Activated CD8-positive, alpha-beta memory T cell treated with anti-CD3 and anti-CD28 coated beads, Interleukin-2, amount 10 ng/mL, durations not matched to agents 7 days and 5 days (primary cell): ENCODE results near the gene LDLRAD4. TPM values are rescaled to one million over a fixed set of nuclear protein-coding genes. Genes with fewer than 3 reads are reported as not detected.

Experiments used
- ATAC-seq: fragments of 150-1000 bp; cut with Tn5 transposase; one replicate; pipeline ENCODE4 v1.10.0; 2021; ENCODE audit warnings: moderate library complexity
- CTCF ChIA-PET: fragments of 350-600 bp; sonication (Branson Sonifier 250); formaldehyde crosslinking; loops from one replicate; lab custom pipeline; 2021; ENCODE audit warnings: antibody characterized with exemption; lab: Charles Lee
- DNase-seq: peaks from one replicate; pipeline ENCODE4 v3.0.0-alpha.2; 2020
- H3K27ac Mint-ChIP-seq: one replicate; pipeline ENCODE4 v1.8.0; 2021; ENCODE audit warnings: mild to moderate bottlenecking, mixed read lengths
- H3K27me3 Mint-ChIP-seq: one replicate; pipeline ENCODE4 v1.8.0; 2021; ENCODE audit warnings: mixed read lengths
- H3K36me3 Mint-ChIP-seq: one replicate; pipeline ENCODE4 v1.8.0; 2021; ENCODE audit warnings: mild to moderate bottlenecking, mixed read lengths
- H3K4me1 Mint-ChIP-seq: one replicate; pipeline ENCODE4 v1.8.0; 2021; ENCODE audit warnings: mixed read lengths
- H3K4me3 Mint-ChIP-seq: one replicate; pipeline ENCODE4 v1.8.0; 2021; ENCODE audit warnings: mild to moderate bottlenecking, moderate library complexity, mixed read lengths
- H3K9me3 Mint-ChIP-seq: one replicate; pipeline ENCODE4 v1.8.0; 2022; ENCODE audit warnings: low read depth, mixed read lengths
- total RNA-seq, 2 experiments: library from RNA; stranded (reverse); gene quantifications; one replicate each; pipeline ENCODE4 v1.2.3, GENCODE V29; 2021

Gene LDLRAD4
- total RNA-seq, 2 experiments from 2014 or later, result 33.9 to 44.5 TPM

DNA sequence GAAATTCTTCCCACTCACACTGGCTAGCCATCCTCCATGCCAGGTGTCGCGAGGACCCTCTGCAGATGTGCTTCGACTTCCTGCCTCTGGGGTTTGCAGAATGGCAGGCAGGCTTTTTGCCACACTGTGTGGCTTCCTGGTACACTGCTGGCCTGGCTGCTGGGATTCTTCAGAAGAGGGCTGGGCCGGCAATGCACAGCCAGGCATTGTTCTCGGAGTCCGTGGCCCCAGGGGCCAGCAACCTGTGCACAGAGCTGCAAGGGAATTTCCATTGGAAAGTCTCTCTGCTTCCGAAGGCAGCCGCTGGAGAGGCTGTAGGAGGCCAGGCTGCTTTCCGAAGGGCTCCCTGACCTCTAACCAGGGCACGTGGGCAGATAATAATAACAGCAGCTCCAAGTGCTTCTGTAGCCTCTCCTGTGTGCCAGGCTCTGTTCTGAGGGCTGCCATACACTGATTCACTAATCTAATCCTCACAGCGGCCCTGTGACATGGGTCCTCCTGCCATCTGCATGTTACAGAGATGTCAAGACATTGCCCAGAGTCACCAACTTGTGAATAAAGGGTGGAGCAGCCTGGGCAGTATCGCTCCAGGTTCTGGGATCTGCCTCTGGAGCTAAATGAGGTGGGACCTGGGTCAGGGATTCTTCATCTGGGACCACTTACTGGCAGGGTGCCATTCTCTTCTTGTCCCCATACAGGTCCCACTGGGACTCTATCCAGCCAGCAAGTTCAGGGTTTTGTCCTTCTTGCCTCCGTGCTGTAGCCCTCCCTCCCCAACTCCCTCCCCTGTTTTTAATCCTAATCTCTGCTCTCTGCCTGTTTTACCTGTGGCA, 5.0 kb downstream of the LDLRAD4 start:
- CTCF ChIA-PET, result no interaction called here
- no peaks in the 10 kb centered on the region for H3K36me3 Mint-ChIP-seq
- ATAC-seq (no peak), DNase-seq (no peak)
- H3K27ac Mint-ChIP-seq, result no peak overlapping the region
- peaks cover 42% of the 10 kb centered on the region for H3K27me3 Mint-ChIP-seq
- peaks cover 9% of the 10 kb centered on the region for H3K4me1 Mint-ChIP-seq
- no peak overlapping the region for H3K4me3 Mint-ChIP-seq
- H3K9me3 Mint-ChIP-seq, result no peaks in the 10 kb centered on the region

DNA sequence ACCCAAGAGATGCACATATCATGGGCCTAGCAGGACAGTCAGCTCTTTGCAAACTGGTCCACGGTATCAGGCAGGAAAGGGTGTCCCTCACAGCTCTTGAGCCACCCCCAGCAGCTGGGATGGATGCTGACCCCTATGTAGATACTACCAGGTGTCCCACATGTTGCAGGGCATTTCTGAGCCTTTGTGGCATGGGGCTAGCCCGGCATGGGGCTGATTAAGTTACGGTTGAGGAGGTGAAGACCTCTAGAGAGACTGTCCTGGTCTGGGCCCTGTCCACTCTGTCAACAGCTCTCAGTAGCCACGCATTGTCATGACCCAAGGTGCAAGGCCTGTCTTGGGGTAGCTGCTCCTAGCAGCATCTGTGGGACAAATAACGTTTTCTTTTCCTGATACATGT, 6.7 kb downstream of the LDLRAD4 start:
- DNase-seq (no peak), ATAC-seq (no peak)
- CTCF ChIA-PET, result no interaction called here
- Mint-ChIP-seq H3K4me1 (no peaks in the 10 kb centered on the region), H3K27ac (no peak overlapping the region), H3K27me3 (peaks cover 25% of the 10 kb centered on the region), H3K9me3 (no peaks in the 10 kb centered on the region), H3K4me3 (no peak overlapping the region), H3K36me3 (no peaks in the 10 kb centered on the region)

DNA sequence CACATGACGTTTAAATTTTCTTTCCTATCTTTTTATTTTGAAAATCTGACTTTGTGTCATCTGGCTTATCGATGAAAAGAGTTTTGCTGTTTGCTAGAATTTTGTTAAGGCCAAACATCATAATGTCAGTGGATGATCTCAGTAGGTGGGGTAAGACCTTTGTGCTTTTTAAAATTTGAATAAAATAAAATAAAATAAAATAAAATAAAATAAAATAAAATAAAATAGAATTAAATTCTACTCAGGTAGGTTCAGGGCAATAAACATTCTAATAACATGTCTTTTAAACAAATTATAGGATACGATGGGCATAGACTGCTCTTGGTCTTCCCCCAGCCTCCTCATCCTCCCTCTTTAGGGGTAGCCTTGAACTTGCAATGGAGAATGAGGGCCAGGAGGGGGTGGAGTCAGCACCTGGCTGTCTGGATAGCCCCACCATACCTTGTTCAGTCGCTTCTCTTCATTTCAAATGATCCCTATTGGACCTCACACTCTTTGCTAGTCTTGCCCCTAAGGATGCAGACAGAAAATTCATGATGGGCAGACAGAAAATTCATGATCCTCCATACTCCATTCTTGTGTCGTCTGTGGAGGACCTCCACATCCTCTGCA, 8.1 kb downstream of the LDLRAD4 start:
- H3K9me3 Mint-ChIP-seq, result no peaks in the 10 kb centered on the region
- ATAC-seq, result no peak
- no peaks in the 10 kb centered on the region for H3K36me3 Mint-ChIP-seq
- CTCF ChIA-PET, result no interaction called here
- H3K4me1 Mint-ChIP-seq, result no peaks in the 10 kb centered on the region
- no peak for DNase-seq
- no peak overlapping the region for H3K4me3 Mint-ChIP-seq
- peaks cover 11% of the 10 kb centered on the region for H3K27me3 Mint-ChIP-seq
- H3K27ac Mint-ChIP-seq, result no peak overlapping the region

DNA sequence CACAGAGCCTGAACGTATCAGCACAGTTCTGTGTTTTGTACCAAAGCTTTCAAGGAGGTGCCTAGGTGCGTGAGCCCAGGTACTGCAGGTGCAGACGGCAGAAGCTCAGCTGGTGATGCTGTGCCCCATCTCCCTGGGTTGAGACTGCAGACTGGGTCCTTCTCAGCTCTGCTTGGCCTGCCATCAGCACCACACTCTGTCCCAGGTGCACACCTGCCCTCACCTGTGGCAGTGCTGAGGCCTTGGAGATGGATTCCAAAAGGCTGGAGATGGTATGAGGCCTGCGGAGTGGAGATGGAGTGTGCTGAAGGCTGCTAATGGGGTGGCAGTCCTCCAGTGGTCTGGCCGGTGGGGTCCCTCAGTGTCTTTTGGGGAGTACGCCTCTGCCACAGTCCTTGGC, 9.3 kb downstream of the LDLRAD4 start:
- CTCF ChIA-PET, result no interaction called here
- Mint-ChIP-seq H3K27me3 (no peaks in the 10 kb centered on the region), H3K4me1 (no peaks in the 10 kb centered on the region), H3K4me3 (no peak overlapping the region), H3K36me3 (no peaks in the 10 kb centered on the region), H3K27ac (no peak overlapping the region), H3K9me3 (no peaks in the 10 kb centered on the region)
- no peak for DNase-seq
- ATAC-seq, result no peak

DNA sequence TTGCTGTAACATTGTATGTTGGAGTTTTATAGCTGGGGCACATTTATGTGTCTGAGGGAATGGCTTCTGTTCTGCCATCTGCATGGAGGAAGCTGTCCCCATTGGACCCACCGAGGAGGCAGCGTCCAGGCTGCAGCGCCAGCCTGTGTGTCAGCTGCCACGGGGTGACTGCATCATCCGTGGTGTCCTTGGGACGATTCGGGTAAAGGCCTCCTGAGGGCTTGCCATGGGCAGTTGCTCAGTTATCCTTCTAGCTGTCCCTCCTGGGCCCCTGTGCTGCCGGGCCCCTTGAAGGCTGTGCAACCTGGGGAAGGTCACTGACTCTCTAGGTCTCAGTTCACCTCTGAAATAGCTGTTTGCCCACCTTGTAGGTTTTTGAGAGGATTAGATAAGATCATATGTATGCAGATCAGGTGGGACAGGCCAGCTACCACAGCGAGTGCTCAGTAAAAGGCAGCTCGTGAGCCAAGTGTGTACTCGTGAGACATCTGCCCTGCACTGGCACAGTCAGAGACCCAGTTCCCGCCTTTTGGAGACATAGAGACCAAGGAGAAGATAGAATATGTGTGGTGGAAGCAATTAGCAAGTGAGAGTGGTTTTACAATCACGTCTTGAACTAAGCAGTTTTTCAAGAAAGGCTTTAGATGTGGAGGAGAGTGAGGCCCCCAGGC, 10.6 kb downstream of the LDLRAD4 start:
- no peaks in the 10 kb centered on the region for H3K4me1 Mint-ChIP-seq
- ATAC-seq (no peak), DNase-seq (peak; percentile 29)
- CTCF ChIA-PET, result interaction anchor here (1.2 kb wide), 1 partner anchor 13 kb away, joined by 5 read pairs; no protein-coding TSS in a partner anchor
- H3K9me3 Mint-ChIP-seq, result no peaks in the 10 kb centered on the region
- no peaks in the 10 kb centered on the region for H3K27me3 Mint-ChIP-seq
- no peak overlapping the region for H3K4me3 Mint-ChIP-seq
- H3K36me3 Mint-ChIP-seq, result no peaks in the 10 kb centered on the region
- no peak overlapping the region for H3K27ac Mint-ChIP-seq

DNA sequence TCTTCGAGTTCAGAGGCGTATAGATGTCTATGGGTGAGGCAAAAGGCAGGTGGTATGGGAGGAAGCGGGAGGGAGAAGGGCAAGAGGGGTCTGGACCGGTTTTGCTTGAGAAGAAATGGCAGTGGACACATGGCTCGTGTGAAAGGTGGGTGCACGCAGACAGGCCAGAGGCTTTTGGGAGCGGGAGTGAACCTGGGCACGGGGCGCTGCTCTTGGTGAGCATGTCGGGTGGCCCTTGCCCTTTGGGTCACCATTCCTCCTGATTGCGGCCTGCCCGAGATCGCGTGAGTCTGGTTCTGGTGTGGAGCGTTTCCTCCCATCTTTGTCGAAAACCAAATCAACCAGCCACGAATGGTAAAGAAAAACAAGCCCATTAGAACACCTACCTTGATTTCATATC, 12.6 kb downstream of the LDLRAD4 start:
- no peaks in the 10 kb centered on the region for H3K27me3 Mint-ChIP-seq
- DNase-seq, result no peak
- no peaks in the 10 kb centered on the region for H3K4me1 Mint-ChIP-seq
- CTCF ChIA-PET, result no interaction called here
- no peak overlapping the region for H3K4me3 Mint-ChIP-seq
- ATAC-seq, result no peak
- H3K27ac Mint-ChIP-seq, result no peak overlapping the region
- H3K36me3 Mint-ChIP-seq, result no peaks in the 10 kb centered on the region
- no peaks in the 10 kb centered on the region for H3K9me3 Mint-ChIP-seq

DNA sequence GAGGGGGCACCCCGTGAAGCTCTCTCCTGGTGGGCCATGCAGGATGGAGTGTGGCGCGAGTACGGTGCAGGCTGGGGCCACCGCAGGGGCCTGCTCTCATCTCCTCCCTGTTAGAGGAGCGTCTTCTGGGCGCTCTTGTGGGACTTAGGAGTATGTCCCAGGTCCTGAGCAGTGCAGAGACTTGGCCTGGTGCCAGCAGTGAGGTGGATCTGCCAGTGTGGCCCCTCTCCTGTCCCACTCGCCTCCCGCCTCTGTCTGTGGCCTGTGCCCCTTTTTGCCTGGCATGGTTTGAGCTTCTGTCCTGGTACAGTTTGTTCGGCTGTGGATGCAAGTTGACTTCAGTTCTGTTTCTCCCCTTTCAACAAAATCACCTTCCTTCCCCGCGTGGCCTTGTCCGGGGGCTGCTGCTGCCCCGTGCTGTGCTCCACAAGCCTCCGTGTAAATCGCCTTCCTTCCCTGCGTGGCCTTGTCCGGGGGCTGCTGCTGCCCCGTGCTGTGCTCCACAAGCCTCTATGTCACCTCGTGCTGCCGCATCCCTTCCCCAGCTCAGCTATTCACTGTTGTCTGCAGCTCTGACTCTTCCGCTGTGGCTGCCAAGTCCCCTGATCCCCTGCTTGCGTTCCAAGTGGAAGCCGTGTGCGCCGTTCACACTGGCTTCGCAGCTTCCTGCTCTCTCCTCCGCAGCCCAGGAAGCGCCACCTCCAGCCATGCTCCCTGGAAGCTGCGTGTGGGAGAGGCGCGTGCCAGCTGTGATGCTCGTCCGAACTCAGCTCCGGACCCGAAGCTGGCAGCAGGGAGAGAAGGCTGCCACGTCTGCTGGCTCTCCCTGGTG, 13.7 kb downstream of the LDLRAD4 start:
- DNase-seq (no peak), ATAC-seq (no peak)
- CTCF ChIA-PET, result no interaction called here
- H3K4me1 Mint-ChIP-seq, result no peaks in the 10 kb centered on the region
- no peaks in the 10 kb centered on the region for H3K9me3 Mint-ChIP-seq
- no peaks in the 10 kb centered on the region for H3K27me3 Mint-ChIP-seq
- H3K36me3 Mint-ChIP-seq, result no peaks in the 10 kb centered on the region
- no peak overlapping the region for H3K27ac Mint-ChIP-seq
- H3K4me3 Mint-ChIP-seq, result no peak overlapping the region

DNA sequence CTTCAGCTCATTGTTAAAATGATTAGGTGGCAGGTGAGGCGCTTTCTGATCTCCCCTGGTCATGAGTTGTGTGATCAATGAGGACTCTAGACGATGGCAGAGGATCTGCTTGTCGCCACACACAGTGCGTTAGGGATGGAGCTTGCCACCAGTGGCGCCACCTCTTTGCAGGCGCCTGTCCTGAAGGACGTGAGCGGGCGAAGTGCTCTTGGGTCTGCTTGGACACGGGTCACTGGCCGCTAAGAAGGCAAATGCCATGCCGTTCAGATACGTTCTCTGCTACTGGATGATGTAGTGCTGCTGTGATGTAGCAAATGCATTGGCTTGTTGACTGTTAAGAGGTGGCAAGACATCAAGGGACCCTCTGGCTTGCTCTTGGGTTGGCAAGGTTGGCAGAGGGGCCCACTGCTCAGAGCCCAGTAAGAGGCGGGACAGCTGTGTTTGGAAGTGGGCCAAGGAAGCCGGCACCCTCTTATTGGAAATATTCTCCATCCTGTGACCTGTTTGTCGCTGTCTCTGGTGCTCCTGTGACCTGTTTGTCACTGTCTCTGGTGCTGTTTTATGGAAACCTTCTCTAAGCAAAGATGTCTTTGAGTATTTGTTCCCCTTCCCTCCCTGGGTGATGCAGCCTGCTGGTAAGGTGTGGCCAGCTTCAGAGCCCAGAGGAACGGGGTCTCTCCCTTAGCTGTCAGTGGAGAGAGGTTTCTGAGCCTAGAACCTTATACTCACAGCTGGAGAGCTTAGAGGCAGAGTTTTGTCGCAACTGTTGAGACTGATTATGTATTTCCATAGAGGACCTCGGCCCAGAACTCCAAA, 14.6 kb downstream of the LDLRAD4 start:
- no peaks in the 10 kb centered on the region for H3K36me3 Mint-ChIP-seq
- ATAC-seq (no peak), DNase-seq (no peak)
- no peak overlapping the region for H3K4me3 Mint-ChIP-seq
- no peaks in the 10 kb centered on the region for H3K4me1 Mint-ChIP-seq
- H3K27ac Mint-ChIP-seq, result no peak overlapping the region
- no peaks in the 10 kb centered on the region for H3K9me3 Mint-ChIP-seq
- CTCF ChIA-PET, result no interaction called here
- no peaks in the 10 kb centered on the region for H3K27me3 Mint-ChIP-seq

DNA sequence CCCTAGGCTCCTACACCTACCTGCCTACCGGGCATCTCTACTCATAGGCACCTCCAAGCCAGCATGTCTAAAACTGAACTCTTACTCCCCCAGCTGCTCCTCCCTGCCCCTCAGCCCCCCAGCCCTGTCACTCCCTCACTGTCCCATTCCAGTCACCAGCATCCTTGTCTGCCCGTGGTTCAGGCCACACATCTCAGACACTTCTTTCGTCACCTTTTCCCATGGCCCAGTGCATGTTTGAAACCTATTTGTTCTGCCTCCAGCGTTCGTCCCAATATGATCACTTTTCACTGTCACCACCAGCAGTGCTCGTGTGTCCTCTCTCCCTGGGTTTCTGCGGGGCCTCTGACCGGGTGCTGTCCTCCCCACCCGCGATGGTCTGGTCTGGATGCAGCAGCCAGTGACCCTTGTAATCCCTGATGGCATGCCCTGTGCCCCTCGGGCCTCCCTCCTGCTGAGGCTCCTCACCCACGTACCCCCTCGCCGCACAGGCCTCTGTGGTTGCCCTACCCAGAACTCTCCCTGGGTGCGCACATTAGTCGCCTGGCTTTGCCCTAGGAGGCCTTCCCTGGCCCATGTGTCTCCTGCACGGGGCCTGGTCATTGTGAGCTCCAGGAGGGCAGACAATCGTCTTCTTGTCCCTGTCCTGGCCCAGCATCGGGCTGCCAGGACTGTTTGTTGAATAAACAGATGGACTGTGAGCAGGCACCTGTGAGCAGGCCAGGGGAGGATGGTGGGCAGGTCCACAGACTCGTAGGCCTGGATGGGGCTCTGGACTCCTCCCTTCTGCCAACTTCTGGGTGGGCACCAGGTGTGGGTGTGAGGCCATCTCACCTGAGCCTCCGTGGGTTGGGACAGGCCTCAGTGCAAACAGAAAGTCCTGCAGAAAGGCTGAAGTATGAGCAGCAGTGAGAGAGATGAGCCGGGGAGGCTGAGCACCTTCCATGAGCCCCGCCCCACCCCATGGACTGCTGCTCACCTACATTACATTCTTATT, 15.5 kb downstream of the LDLRAD4 start:
- Mint-ChIP-seq H3K36me3 (no peaks in the 10 kb centered on the region), H3K4me3 (no peak overlapping the region), H3K9me3 (no peaks in the 10 kb centered on the region), H3K27ac (no peak overlapping the region), H3K27me3 (no peaks in the 10 kb centered on the region), H3K4me1 (no peaks in the 10 kb centered on the region)
- DNase-seq (peak; percentile 22), ATAC-seq (no peak)
- CTCF ChIA-PET, result no interaction called here

DNA sequence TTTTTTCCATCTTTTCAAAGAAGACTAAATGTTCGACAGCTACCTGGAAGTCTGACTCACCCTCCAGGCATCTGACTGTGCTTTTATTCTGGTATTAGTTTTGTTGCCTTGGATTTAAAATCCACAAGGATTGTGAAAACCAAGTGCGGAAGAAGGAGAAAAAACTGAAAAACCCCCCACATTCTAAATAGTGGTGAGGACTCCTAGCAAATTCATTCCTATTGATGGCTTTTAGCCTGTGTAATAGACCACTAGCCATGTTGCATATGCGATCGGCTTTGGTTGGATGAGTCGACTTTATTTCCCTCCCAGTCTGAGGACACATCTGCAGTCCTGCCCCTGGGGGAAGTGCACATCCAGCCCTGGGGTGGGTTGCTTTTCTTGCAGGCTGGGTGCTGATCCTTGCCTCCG, 16.9 kb downstream of the LDLRAD4 start:
- DNase-seq (no peak), ATAC-seq (no peak)
- Mint-ChIP-seq H3K36me3 (no peaks in the 10 kb centered on the region), H3K4me3 (no peak overlapping the region), H3K9me3 (no peaks in the 10 kb centered on the region), H3K27me3 (no peaks in the 10 kb centered on the region), H3K27ac (no peak overlapping the region), H3K4me1 (no peaks in the 10 kb centered on the region)
- CTCF ChIA-PET, result no interaction called here

DNA sequence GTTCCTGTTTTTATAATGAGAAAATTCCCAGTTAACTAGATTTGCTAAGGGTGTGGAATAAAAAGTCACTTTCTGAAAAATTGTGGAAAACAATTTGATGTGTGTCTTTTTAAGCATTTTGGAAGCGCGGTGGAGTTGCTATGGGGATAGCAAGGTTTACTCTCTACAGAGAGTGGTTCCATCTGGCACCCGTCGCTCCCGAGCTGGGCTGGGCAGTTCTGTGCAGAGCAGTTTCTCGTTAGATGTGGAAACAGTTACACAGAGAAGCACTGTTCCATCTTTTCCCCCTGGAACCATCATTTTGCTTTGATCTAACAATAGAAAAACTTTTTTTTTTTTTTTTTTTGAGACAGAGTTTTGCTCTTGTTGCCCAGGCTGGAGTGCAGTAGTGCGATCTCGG, 17.4 kb downstream of the LDLRAD4 start:
- no peak for ATAC-seq
- H3K36me3 Mint-ChIP-seq, result no peaks in the 10 kb centered on the region
- H3K27me3 Mint-ChIP-seq, result no peaks in the 10 kb centered on the region
- CTCF ChIA-PET, result interaction anchor here (0.6 kb wide), 1 partner anchor 278 kb away, joined by 4 read pairs; no protein-coding TSS in a partner anchor
- no peaks in the 10 kb centered on the region for H3K9me3 Mint-ChIP-seq
- H3K4me1 Mint-ChIP-seq, result no peaks in the 10 kb centered on the region
- no peak overlapping the region for H3K4me3 Mint-ChIP-seq
- no peak for DNase-seq
- no peak overlapping the region for H3K27ac Mint-ChIP-seq

DNA sequence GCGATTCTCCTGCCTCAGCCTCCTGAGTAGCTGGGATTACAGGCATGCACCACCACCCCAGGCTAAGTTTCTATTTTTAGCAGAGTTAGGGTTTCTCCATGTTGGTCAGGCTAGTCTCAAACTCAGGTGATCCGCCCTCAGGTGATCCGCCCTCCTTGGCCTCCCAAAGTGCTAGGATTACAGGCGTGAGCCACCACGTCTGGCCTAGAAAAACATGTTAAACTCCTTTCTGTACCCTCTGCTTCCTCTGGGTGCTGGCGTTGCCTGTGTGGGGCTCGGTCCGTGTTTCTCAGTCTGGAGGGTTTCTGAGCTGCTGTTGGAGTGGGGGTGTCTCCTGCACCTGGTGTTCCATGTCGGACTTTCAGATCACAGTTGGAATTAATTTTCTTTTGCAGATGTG, 17.9 kb downstream of the LDLRAD4 start:
- CTCF ChIA-PET, result interaction anchor here (0.6 kb wide), 1 partner anchor 277 kb away, joined by 4 read pairs; no protein-coding TSS in a partner anchor
- DNase-seq, result no peak
- H3K36me3 Mint-ChIP-seq, result no peaks in the 10 kb centered on the region
- no peaks in the 10 kb centered on the region for H3K4me1 Mint-ChIP-seq
- no peaks in the 10 kb centered on the region for H3K27me3 Mint-ChIP-seq
- H3K4me3 Mint-ChIP-seq, result no peak overlapping the region
- no peak overlapping the region for H3K27ac Mint-ChIP-seq
- H3K9me3 Mint-ChIP-seq, result no peaks in the 10 kb centered on the region
- ATAC-seq, result no peak
